Endothelial cell of umbilical vein (primary cell): ENCODE data around the gene RSPO3.

ENCODE experiments used
- EZH2 ChIP-seq: IDR thresholded peaks from 2 replicates; pipeline ENCODE4 v1.6.1; 2012; ENCODE audit warnings: borderline replicate concordance, low read depth, mild to moderate bottlenecking, moderate library complexity, low read length, inconsistent platforms; ENCODE audit not compliant: severe bottlenecking
- FOS ChIP-seq: IDR thresholded peaks from 2 replicates; pipeline ENCODE4 v1.6.1; 2011; ENCODE audit warnings: mild to moderate bottlenecking, low read length, moderate library complexity, borderline replicate concordance; ENCODE audit not compliant: insufficient read depth
- JUN ChIP-seq: IDR thresholded peaks from 2 replicates; pipeline ENCODE4 v1.6.1; 2011; ENCODE audit warnings: borderline replicate concordance, low read depth; ENCODE audit not compliant: insufficient read length, insufficient read depth
- POLR2A ChIP-seq: IDR thresholded peaks from 2 replicates; pipeline ENCODE4 v1.6.1; 2012; ENCODE audit warnings: low read depth, mild to moderate bottlenecking, control low read depth, low read length
- POLR2AphosphoS5 ChIP-seq: IDR thresholded peaks from 2 replicates; pipeline ENCODE4 v1.6.1; 2012; ENCODE audit warnings: low read depth, mild to moderate bottlenecking, control low read depth, low read length, moderate library complexity; ENCODE audit not compliant: insufficient read depth
- TF ChIP-seq, protein P1 (sequence below), 2 donors: IDR thresholded peaks; 1 replicate in 1 of 2; 2 replicates in 1 of 2; pipeline ENCODE4 v1.5.1; 2011; ENCODE audit warnings: low read length in 2 of 2, mild to moderate bottlenecking in 2 of 2, moderate library complexity in 2 of 2, control low read depth in 1 of 2, inconsistent platforms in 1 of 2, low read depth in 1 of 2; ENCODE audit not compliant: insufficient read depth in 1 of 2; ENCODE audit errors: extremely low read depth in 1 of 2
- TF ChIP-seq, protein P2 (sequence below): IDR thresholded peaks from 2 replicates; pipeline ENCODE4 v1.6.1; 2011; ENCODE audit not compliant: insufficient read depth, insufficient read length

DNA sequence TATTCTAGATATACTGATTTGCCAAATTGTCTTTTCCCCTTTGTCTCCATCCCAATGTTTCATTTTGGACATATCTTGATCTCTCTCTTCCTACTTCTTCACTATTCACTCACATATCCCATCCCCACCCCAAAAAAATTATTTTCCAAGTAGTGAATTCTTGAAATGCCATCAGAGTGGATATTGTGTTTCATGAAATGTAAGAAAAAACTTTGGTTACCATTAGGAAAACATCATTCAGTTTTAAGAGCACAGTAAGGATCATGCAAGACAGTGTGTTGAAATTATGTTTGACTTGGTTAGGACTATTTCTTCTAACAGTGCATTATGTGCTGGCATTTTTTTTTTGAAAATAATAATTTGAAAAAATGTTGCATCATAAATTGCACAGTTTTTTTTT is 5.7 kb downstream of the RSPO3 start:
- TF ChIP-seq FOS (no peak), POLR2A (no peak), POLR2AphosphoS5 (no peak), JUN (no peak), EZH2 (no peak)
- TF ChIP-seq, protein P1, sequence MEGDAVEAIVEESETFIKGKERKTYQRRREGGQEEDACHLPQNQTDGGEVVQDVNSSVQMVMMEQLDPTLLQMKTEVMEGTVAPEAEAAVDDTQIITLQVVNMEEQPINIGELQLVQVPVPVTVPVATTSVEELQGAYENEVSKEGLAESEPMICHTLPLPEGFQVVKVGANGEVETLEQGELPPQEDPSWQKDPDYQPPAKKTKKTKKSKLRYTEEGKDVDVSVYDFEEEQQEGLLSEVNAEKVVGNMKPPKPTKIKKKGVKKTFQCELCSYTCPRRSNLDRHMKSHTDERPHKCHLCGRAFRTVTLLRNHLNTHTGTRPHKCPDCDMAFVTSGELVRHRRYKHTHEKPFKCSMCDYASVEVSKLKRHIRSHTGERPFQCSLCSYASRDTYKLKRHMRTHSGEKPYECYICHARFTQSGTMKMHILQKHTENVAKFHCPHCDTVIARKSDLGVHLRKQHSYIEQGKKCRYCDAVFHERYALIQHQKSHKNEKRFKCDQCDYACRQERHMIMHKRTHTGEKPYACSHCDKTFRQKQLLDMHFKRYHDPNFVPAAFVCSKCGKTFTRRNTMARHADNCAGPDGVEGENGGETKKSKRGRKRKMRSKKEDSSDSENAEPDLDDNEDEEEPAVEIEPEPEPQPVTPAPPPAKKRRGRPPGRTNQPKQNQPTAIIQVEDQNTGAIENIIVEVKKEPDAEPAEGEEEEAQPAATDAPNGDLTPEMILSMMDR (IDR thresholded peaks at IDR 0.05; ENCODE audit: extremely low read depth in 1 of 2, insufficient read depth in 1 of 2, low read depth in 1 of 2, low read length in 2 of 2): no peak
- TF ChIP-seq, protein P2, sequence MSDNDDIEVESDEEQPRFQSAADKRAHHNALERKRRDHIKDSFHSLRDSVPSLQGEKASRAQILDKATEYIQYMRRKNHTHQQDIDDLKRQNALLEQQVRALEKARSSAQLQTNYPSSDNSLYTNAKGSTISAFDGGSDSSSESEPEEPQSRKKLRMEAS: no peak
